SK-N-MC (cell line): ENCODE measurements around the gene GBP6.
A peak's percentile ranks its signal among the peaks of the same experiment; 100 is the strongest.
"Not testable (repeated sequence)": the region's sequence is repeated elsewhere in the genome, so short reads cannot be mapped to it uniquely, and the experiment has no call there.

Experiments used
- DNase-seq: peaks from one replicate; pipeline ENCODE4 v3.0.0-alpha.2; 2011; ENCODE audit warnings: low read depth, low spot score
- H3K27ac ChIP-seq: fragments of 200-600 bp; sonication (generic); 2 replicates; pipeline ENCODE4 v1.5.1; 2016; ENCODE audit warnings: mixed run types
- H3K36me3 ChIP-seq: fragments of 200-600 bp; sonication (generic); 2 replicates; pipeline ENCODE4 v1.6.1; 2017; ENCODE audit warnings: antibody characterized with exemption, low read length, mixed read lengths; ENCODE audit not compliant: insufficient read depth
- H3K4me3 ChIP-seq: fragments of 200-600 bp; sonication (generic); 2 replicates; pipeline ENCODE4 v1.5.1; 2016
- H3K9ac ChIP-seq: fragments of 200-600 bp; sonication (generic); 2 replicates; pipeline ENCODE4 v1.8.0; 2017; ENCODE audit warnings: mixed run types, mixed read lengths; ENCODE audit not compliant: insufficient read length
- H3K9me3 ChIP-seq: fragments of 200-600 bp; sonication (generic); 2 replicates; pipeline ENCODE4 v1.6.1; 2017; ENCODE audit warnings: low read depth, mild to moderate bottlenecking, antibody characterized with exemption, low read length, moderate library complexity, mixed read lengths
- EZH2 ChIP-seq: fragments of 200-600 bp; sonication (generic); IDR thresholded peaks from one replicate; pipeline ENCODE4 v1.6.1; 2017; ENCODE audit warnings: antibody characterized with exemption
- FOXP2 ChIP-seq: optimal IDR thresholded peaks from 2 replicates; pipeline ENCODE3; 2011; ENCODE audit warnings: mild to moderate bottlenecking, moderate library complexity; ENCODE audit not compliant: insufficient read depth; ENCODE audit errors: extremely low read length, control extremely low read depth
- POLR2AphosphoS5 ChIP-seq: IDR thresholded peaks from 2 replicates; pipeline ENCODE4 v1.6.1; 2012; ENCODE audit warnings: mild to moderate bottlenecking, low read depth, low read length, borderline replicate concordance

Gene GBP6, protein sequence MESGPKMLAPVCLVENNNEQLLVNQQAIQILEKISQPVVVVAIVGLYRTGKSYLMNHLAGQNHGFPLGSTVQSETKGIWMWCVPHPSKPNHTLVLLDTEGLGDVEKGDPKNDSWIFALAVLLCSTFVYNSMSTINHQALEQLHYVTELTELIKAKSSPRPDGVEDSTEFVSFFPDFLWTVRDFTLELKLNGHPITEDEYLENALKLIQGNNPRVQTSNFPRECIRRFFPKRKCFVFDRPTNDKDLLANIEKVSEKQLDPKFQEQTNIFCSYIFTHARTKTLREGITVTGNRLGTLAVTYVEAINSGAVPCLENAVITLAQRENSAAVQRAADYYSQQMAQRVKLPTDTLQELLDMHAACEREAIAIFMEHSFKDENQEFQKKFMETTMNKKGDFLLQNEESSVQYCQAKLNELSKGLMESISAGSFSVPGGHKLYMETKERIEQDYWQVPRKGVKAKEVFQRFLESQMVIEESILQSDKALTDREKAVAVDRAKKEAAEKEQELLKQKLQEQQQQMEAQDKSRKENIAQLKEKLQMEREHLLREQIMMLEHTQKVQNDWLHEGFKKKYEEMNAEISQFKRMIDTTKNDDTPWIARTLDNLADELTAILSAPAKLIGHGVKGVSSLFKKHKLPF

GRCh38 chr1:89363638-89364536 lies at the start of gene GBP6:
GBP6 (plus strand) TSS chr1:89364059; CDS start chr1:89368552, 4,493 bp downstream.
- H3K9me3 ChIP-seq: no peaks in the 10 kb centered on the region
- H3K9ac ChIP-seq: peak within 1 kb of the TSS; percentile 69
- H3K36me3 ChIP-seq: peaks cover 9% of the 10 kb centered on the region; the same call in 1 of the 2 replicates
- peak within 1 kb of the TSS; percentile 63 for H3K4me3 ChIP-seq
- TF ChIP-seq FOXP2 (no peak), POLR2AphosphoS5 (no peak), EZH2 (no peak)
- peak within 1 kb of the TSS; percentile 89 for H3K27ac ChIP-seq
- DNase-seq: no peak

GRCh38 chr1:89322402-89322801 lies 41.5 kb upstream of the GBP6 start:
- H3K27ac ChIP-seq: no peak overlapping the region
- no peaks in the 10 kb centered on the region for H3K36me3 ChIP-seq
- no peak overlapping the region for H3K9ac ChIP-seq
- H3K9me3 ChIP-seq: no peaks in the 10 kb centered on the region
- DNase-seq: no peak
- H3K4me3 ChIP-seq: no peak overlapping the region
- TF ChIP-seq EZH2: no peak
- no peak for TF ChIP-seq POLR2AphosphoS5
- no peak for TF ChIP-seq FOXP2

DNA sequence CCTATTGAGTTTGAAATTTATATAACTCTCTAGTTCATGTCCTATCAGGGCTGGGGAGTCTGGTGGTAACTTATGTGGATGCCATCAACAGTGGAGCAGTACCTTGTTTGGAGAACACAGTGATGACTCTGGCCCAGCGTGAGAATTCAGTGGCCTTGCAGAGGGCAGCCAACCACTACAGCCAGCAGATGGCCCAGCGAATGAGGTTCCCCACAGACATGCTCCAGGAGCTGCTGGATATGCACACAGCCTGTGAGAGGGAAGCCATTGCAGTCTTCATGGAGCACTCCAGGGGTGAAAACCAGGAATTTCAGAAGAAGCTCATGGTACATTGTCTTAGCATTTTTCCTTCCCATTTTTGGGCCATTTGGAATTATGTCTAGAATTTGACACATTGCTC lies 32.0 kb upstream of the GBP6 start:
- DNase-seq: no peak
- no peaks in the 10 kb centered on the region for H3K36me3 ChIP-seq
- no peak overlapping the region for H3K9ac ChIP-seq
- no peaks in the 10 kb centered on the region for H3K9me3 ChIP-seq
- no peak for TF ChIP-seq POLR2AphosphoS5
- no peak for TF ChIP-seq FOXP2
- no peak for TF ChIP-seq EZH2
- no peak overlapping the region for H3K4me3 ChIP-seq
- H3K27ac ChIP-seq: 0 out of 2 replicates have a peak overlapping the region, but pooled peaks have one; percentile 25

DNA sequence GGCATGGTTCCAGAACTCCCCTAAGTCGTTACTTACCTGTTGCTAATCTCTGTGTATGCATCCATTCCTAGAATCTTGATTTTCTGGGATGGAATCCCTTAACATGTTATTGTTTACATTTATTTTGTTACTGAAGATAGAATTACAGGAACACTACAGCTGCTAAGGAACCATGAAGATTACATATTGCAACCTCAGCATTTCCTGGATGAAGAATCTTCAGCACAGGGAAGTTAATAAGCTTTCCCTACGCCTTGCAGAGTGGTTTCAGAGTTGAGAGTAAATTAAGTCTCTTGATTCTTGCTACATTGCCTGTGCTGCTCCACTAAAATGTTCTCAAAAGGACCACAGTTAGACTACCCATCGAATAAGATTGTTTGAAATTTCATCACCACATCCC lies 31.4 kb upstream of the GBP6 start:
- Histone ChIP-seq H3K9ac (no peak overlapping the region), H3K9me3 (no peaks in the 10 kb centered on the region), H3K36me3 (no peaks in the 10 kb centered on the region), H3K27ac (peak overlapping the region; percentile 47; the same call in 1 of the 2 replicates), H3K4me3 (peak overlapping the region; percentile 47)
- TF ChIP-seq EZH2 (no peak), POLR2AphosphoS5 (no peak), FOXP2 (no peak)
- peak; percentile 30 for DNase-seq

GRCh38 chr1:89335486-89335885 lies 28.4 kb upstream of the GBP6 start:
- Histone ChIP-seq H3K27ac (no peak overlapping the region), H3K4me3 (no peak overlapping the region), H3K9me3 (no peaks in the 10 kb centered on the region), H3K36me3 (no peaks in the 10 kb centered on the region), H3K9ac (no peak overlapping the region)
- DNase-seq: no peak
- TF ChIP-seq POLR2AphosphoS5 (no peak), FOXP2 (no peak), EZH2 (no peak)

- no peak for DNase-seq
- H3K36me3 ChIP-seq: no peaks in the 10 kb centered on the region
- no peak overlapping the region for H3K27ac ChIP-seq
- H3K9me3 ChIP-seq: no peaks in the 10 kb centered on the region
- no peak overlapping the region for H3K4me3 ChIP-seq
- TF ChIP-seq EZH2: no peak
- TF ChIP-seq POLR2AphosphoS5: no peak
- no peak for TF ChIP-seq FOXP2
- no peak overlapping the region for H3K9ac ChIP-seq
Observed at GRCh38 chr1:89337903-89338302, 26.0 kb upstream of the GBP6 start.

DNA sequence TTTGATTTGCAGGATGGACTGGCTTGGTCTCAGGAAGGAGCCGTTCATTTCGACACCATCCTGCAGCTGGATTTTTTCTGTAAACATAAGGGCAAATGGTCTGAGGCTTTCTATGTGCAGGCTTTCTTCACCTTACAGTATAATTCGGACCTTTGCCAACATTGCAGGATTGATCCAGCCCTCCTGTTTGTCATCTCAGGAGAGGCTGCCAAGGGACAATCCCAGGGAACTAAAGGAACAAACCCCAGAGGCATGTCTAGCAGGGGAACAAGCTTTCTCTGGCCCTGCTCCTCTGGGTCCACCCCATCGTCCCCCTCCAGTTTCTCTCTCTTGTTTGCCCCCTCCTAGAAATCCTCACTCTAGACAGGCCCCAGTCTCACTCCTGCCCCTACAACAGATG lies 24.8 kb upstream of the GBP6 start:
- Histone ChIP-seq H3K36me3 (no peaks in the 10 kb centered on the region), H3K4me3 (no peak overlapping the region), H3K9ac (no peak overlapping the region), H3K27ac (no peak overlapping the region), H3K9me3 (no peaks in the 10 kb centered on the region)
- no peak for DNase-seq
- TF ChIP-seq FOXP2 (no peak), EZH2 (no peak), POLR2AphosphoS5 (no peak)

- not testable (repeated sequence) for DNase-seq, H3K36me3 ChIP-seq, H3K9me3 ChIP-seq, H3K27ac ChIP-seq, H3K9ac ChIP-seq, H3K4me3 ChIP-seq
Observed at GRCh38 chr1:89345479-89345878, 18.4 kb upstream of the GBP6 start.
